Testis (tissue), 3 donors: Measurements from ENCODE around the gene CTAG1B. TPM values are rescaled to one million over a fixed set of nuclear protein-coding genes. Genes with fewer than 3 reads are reported as not detected.

Experiments used
- DNase-seq: peaks from one replicate; pipeline ENCODE4 v3.0.0-alpha.2; 2019
- H3K27ac ChIP-seq, 2 donors: fragments of 200-600 bp; sonication (generic); one replicate each; pipeline ENCODE4 v1.5.1; 2019
- H3K27me3 ChIP-seq: fragments of 200-600 bp; sonication (generic); one replicate; pipeline ENCODE4 v1.5.1; 2019
- H3K36me3 ChIP-seq: fragments of 200-600 bp; sonication (generic); one replicate; pipeline ENCODE4 v1.5.1; 2017; ENCODE audit warnings: low read depth; ENCODE audit errors: missing control alignments
- H3K4me1 ChIP-seq: fragments of 200-600 bp; sonication (generic); one replicate; pipeline ENCODE4 v1.5.1; 2019
- H3K4me3 ChIP-seq, 2 donors: fragments of 200-600 bp; sonication (generic); one replicate each; pipeline ENCODE4 v1.5.1; 2017 to 2019
- H3K9me3 ChIP-seq: fragments of 200-600 bp; sonication (generic); one replicate; pipeline ENCODE4 v1.5.1; 2017
- CTCF ChIP-seq, 3 experiments: fragments of 450-650 bp in 2 of 3; fragments of 200-600 bp in 1 of 3; sonication (generic) in 1 of 3; IDR thresholded peaks; one replicate each; pipeline ENCODE4 v1.5.1; 2016 to 2019; ENCODE audit warnings: antibody characterized with exemption in 3 of 3, mild to moderate bottlenecking in 2 of 3, moderate library complexity in 1 of 3
- POLR2A ChIP-seq: fragments of 450-650 bp; IDR thresholded peaks from one replicate; pipeline ENCODE4 v1.6.1; 2017; ENCODE audit warnings: antibody characterized with exemption, mild to moderate bottlenecking, moderate library complexity
- WGBS, 2 donors: methylation state at CpG; one replicate each; pipeline ENCODE4 v1.1.5; 2018; 5-methylcytosine and 5-hydroxymethylcytosine counted together
- intact Hi-C: fragments of 100-400 bp; cut with DNase I; formaldehyde crosslinking; loops from one replicate; pipeline ENCODE4 v1.15.1; 2023; ENCODE audit warnings: low total_unique reads
- polyA plus RNA-seq: library from polyadenylated mRNA; stranded (reverse); fragments of 350-450 nt; fragmentation: Illumina TruSeq; extraction: RNeasy Lipid Tissue Mini Kit (QIAGEN cat#74804); gene quantifications from one replicate; pipeline ENCODE4 v1.2.3, GENCODE V29; 2014; ENCODE audit warnings: low read depth, low replicate concordance; ENCODE audit not compliant: insufficient read depth
- total RNA-seq, 2 donors: library from RNA; depleted of rRNA; stranded (reverse); fragments of >200 nt; gene quantifications; one replicate each; pipeline ENCODE4 v1.2.3, GENCODE V29; 2016

Gene CTAG1B
- total and polyA plus RNA-seq, 3 donors from 2014 or later = 7.1 to 20.3 (median 18.0) TPM

- intact Hi-C loops = no loop called here
- Histone ChIP-seq H3K27ac (no peak overlapping the region), H3K27me3 (no peaks in the 10 kb centered on the region), H3K9me3 (no peaks in the 10 kb centered on the region), H3K4me1 (no peaks in the 10 kb centered on the region), H3K4me3 (no peak overlapping the region), H3K36me3 (no peaks in the 10 kb centered on the region)
- no peak for DNase-seq
- 89 to 91% methylated on average over 17 to 18 of the region's 18 CpGs for WGBS, 2 donors
- TF ChIP-seq POLR2A (no peak), CTCF (IDR thresholded peaks at IDR 0.05) (no peak)
Observed at GRCh38 chrX:154602766-154603437, 16.2 kb downstream of the CTAG1B start.

GRCh38 chrX:154602226-154602625, 16.9 kb downstream of the CTAG1B start:
- H3K36me3 ChIP-seq = no peaks in the 10 kb centered on the region
- no peaks in the 10 kb centered on the region for H3K27me3 ChIP-seq
- TF ChIP-seq CTCF (IDR thresholded peaks at IDR 0.05) (no peak), POLR2A (no peak)
- H3K9me3 ChIP-seq = no peaks in the 10 kb centered on the region
- intact Hi-C loops = no loop called here
- H3K27ac ChIP-seq = no peak overlapping the region
- DNase-seq = no peak
- WGBS, 2 donors = 84% methylated on average over 8 of the region's 13 CpGs; no CpG with 5 or more reads in 1 of the 2 donors
- H3K4me3 ChIP-seq = no peak overlapping the region
- H3K4me1 ChIP-seq = no peaks in the 10 kb centered on the region

- no peak for DNase-seq
- Histone ChIP-seq H3K9me3 (no peaks in the 10 kb centered on the region), H3K4me3 (no peak overlapping the region), H3K27ac (no peak overlapping the region), H3K36me3 (no peaks in the 10 kb centered on the region), H3K4me1 (no peaks in the 10 kb centered on the region), H3K27me3 (no peaks in the 10 kb centered on the region)
- intact Hi-C loops = no loop called here
- WGBS, 2 donors = 52 to 67% methylated on average over 3 to 11 of the region's 15 CpGs
- TF ChIP-seq CTCF (IDR thresholded peaks at IDR 0.05) (no peak), POLR2A (no peak)
Observed at GRCh38 chrX:154600759-154601374, 18.2 kb downstream of the CTAG1B start.

GRCh38 chrX:154599531-154599930, 19.6 kb downstream of the CTAG1B start:
- intact Hi-C loops = no loop called here
- WGBS, 2 donors = 94 to 96% methylated on average over 3 to 12 of the region's 14 CpGs
- no peak overlapping the region for H3K4me3 ChIP-seq
- TF ChIP-seq POLR2A = no peak
- no peak for TF ChIP-seq CTCF (IDR thresholded peaks at IDR 0.05)
- H3K27ac ChIP-seq = no peak overlapping the region
- no peaks in the 10 kb centered on the region for H3K4me1 ChIP-seq
- H3K36me3 ChIP-seq = no peaks in the 10 kb centered on the region
- no peaks in the 10 kb centered on the region for H3K27me3 ChIP-seq
- H3K9me3 ChIP-seq = no peaks in the 10 kb centered on the region
- DNase-seq = no peak

- no peak overlapping the region for H3K4me3 ChIP-seq
- no peaks in the 10 kb centered on the region for H3K27me3 ChIP-seq
- H3K4me1 ChIP-seq = no peaks in the 10 kb centered on the region
- WGBS, 2 donors = 92 to 97% methylated on average over 6 to 7 of the region's 8 CpGs
- H3K27ac ChIP-seq = no peak overlapping the region
- no peak for DNase-seq
- intact Hi-C loops = no loop called here
- H3K9me3 ChIP-seq = no peaks in the 10 kb centered on the region
- H3K36me3 ChIP-seq = no peaks in the 10 kb centered on the region
- TF ChIP-seq POLR2A (no peak), CTCF (IDR thresholded peaks at IDR 0.05) (no peak)
Observed at GRCh38 chrX:154598656-154599055, 20.4 kb downstream of the CTAG1B start.
